GM19025 (cell line): ENCODE results near the gene MUC2.

ENCODE experiments used
- ATAC-seq: cut with Tn5 transposase; IDR thresholded peaks from one replicate; pipeline ENCODE4 v1.9.1; 2021; ENCODE audit warnings: mild to moderate bottlenecking, low read depth, moderate library complexity; ENCODE audit not compliant: unreplicated experiment

Gene MUC2

GRCh38 chr11:1116666-1117390 is 42.2 kb downstream of the MUC2 start:
- ATAC-seq, result no peak

GRCh38 chr11:1117992-1118391 is 43.3 kb downstream of the MUC2 start:
- ATAC-seq, result no peak

- ATAC-seq, result no peak
Measured at GRCh38 chr11:1118755-1119603, 44.3 kb downstream of the MUC2 start.

DNA sequence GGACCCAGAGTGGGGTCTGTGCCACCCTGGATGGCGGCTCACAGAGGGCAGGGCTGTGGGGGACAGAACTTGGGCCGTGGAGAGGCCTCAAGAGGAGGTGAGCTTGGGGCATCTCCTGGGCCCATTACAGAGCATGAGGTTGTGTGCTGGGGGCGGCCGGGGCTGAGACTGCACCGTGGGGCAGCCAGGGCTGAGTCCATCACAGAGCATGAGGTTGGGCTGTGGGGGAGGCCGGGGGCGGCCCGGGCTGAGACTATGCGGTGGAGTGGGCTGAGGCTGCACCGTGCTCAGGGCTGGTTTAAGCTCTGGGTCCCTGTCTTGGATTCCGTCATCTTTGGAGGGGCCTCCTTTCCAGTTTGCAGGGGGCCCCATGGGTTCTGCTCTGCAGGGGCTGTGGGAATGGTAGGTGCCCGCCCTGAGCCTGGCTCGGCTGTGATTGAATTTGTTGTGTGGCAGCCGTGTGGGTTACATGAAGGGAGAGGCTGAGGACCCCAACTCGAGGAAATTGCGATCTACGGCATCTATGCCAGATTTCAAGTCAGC is 45.0 kb downstream of the MUC2 start:
- no peak for ATAC-seq

GRCh38 chr11:1120532-1121330 is 46.1 kb downstream of the MUC2 start:
- no peak for ATAC-seq

- no peak for ATAC-seq
Measured at GRCh38 chr11:1121331-1121812, 46.7 kb downstream of the MUC2 start.

- no peak for ATAC-seq
Measured at GRCh38 chr11:1121813-1122663, 47.4 kb downstream of the MUC2 start.

DNA sequence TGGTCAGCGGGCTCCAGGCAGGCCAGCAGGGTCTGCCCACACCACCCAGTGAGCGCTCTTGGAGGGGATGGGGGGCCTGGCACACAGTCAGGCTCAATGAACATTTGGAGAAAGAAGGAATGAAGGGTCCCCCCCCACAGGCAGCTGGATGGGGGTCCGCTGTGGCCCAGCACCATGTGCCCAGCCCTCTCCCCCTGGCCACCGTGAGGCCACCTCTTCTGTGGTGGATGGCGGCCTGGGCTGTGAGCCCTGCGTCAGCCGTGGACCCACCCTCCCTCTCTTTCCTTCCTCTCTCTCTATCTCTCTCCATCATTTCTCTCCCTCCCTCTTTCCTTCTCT is 48.0 kb downstream of the MUC2 start:
- no peak for ATAC-seq

- ATAC-seq, result no peak
Measured at GRCh38 chr11:1123970-1124369, 49.3 kb downstream of the MUC2 start.
